Smooth muscle cell (in vitro differentiated cells): ENCODE measurements around the gene SLC34A2. TPM values are rescaled to one million over a fixed set of nuclear protein-coding genes. Genes with fewer than 3 reads are reported as not detected.

Experiments used
- DNase-seq: peaks from one replicate; lab custom pipeline; 2025; ENCODE audit not compliant: unreplicated experiment; lab: John Stamatoyannopoulos, UW
- H2AFZ ChIP-seq: fragments of 200-600 bp; sonication (generic); 2 replicates; pipeline ENCODE4 v1.6.0; 2016; ENCODE audit warnings: antibody characterized with exemption, low read depth, mild to moderate bottlenecking
- H3F3A ChIP-seq: fragments of 200-600 bp; sonication (generic); 2 replicates; pipeline ENCODE4 v1.6.0; 2017; ENCODE audit warnings: antibody characterized with exemption, low read depth
- H3K27ac ChIP-seq: fragments of 200-600 bp; sonication (generic); 2 replicates; pipeline ENCODE4 v1.5.1; 2016; ENCODE audit warnings: low read depth, mild to moderate bottlenecking
- H3K27me3 ChIP-seq: fragments of 200-600 bp; sonication (generic); 2 replicates; pipeline ENCODE4 v1.6.1; 2016; ENCODE audit warnings: low read depth, mild to moderate bottlenecking
- H3K36me3 ChIP-seq: fragments of 200-600 bp; sonication (generic); 2 replicates; pipeline ENCODE4 v1.5.1; 2016; ENCODE audit warnings: low read depth
- H3K4me1 ChIP-seq: fragments of 200-600 bp; sonication (generic); 2 replicates; pipeline ENCODE4 v1.5.1; 2016; ENCODE audit warnings: low read depth
- H3K4me2 ChIP-seq: fragments of 200-600 bp; sonication (generic); 2 replicates; pipeline ENCODE4 v1.6.0; 2016; ENCODE audit warnings: mild to moderate bottlenecking
- H3K4me3 ChIP-seq: fragments of 200-600 bp; sonication (generic); 2 replicates; pipeline ENCODE4 v1.5.1; 2016; ENCODE audit warnings: mild to moderate bottlenecking
- H3K79me2 ChIP-seq: fragments of 200-600 bp; sonication (generic); 2 replicates; pipeline ENCODE4 v1.6.0; 2016; ENCODE audit warnings: low read depth, mild to moderate bottlenecking
- H3K9ac ChIP-seq: fragments of 200-600 bp; sonication (generic); 2 replicates; pipeline ENCODE4 v1.6.0; 2016; ENCODE audit warnings: low read depth
- H3K9me3 ChIP-seq: fragments of 200-600 bp; sonication (generic); replicated peaks from 2 replicates; pipeline ENCODE4 v1.5.1; 2016; ENCODE audit warnings: low read depth
- H4K20me1 ChIP-seq: fragments of 200-600 bp; sonication (generic); 2 replicates; pipeline ENCODE4 v1.6.0; 2016; ENCODE audit warnings: low read depth
- CTCF ChIP-seq: fragments of 200-600 bp; sonication (generic); IDR thresholded peaks from 2 replicates; pipeline ENCODE4 v1.5.1; 2017; ENCODE audit warnings: borderline replicate concordance, mild to moderate bottlenecking, antibody characterized with exemption; ENCODE audit not compliant: insufficient read depth, poor library complexity, severe bottlenecking
- WGBS: methylation state at CpG from one replicate; pipeline ENCODE4 v1.1.7; 2016; ENCODE audit warnings: low lambda C conversion rate; 5-methylcytosine and 5-hydroxymethylcytosine counted together
- polyA plus RNA-seq: library from polyadenylated mRNA; unstranded; fragments of >200 nt; fragmentation: Nextera tagmentation; extraction: Ambion mirVana; gene quantifications from 2 replicates; pipeline ENCODE4 v1.2.1, GENCODE V29; 2016
- total RNA-seq: library from RNA; depleted of rRNA; stranded (reverse); fragments of >200 nt; gene quantifications from 2 replicates; pipeline ENCODE4 v1.2.3, GENCODE V29; 2014

Gene SLC34A2
- total and polyA plus RNA-seq, 2 experiments from 2014 or later: 0.49 TPM; not detected in 1

- peaks cover 11% of the 10 kb centered on the region for H3K27me3 ChIP-seq
- H3K4me1 ChIP-seq: peaks cover 7% of the 10 kb centered on the region
- no peaks in the 10 kb centered on the region for H3F3A ChIP-seq
- no peaks in the 10 kb centered on the region for H3K9me3 ChIP-seq
- H3K27ac ChIP-seq: no peak overlapping the region
- no peak for DNase-seq
- no peak overlapping the region for H3K4me3 ChIP-seq
- TF ChIP-seq CTCF: no peak
- no peak overlapping the region for H2AFZ ChIP-seq
- H3K4me2 ChIP-seq: no peak overlapping the region
- no peaks in the 10 kb centered on the region for H4K20me1 ChIP-seq
- H3K36me3 ChIP-seq: no peaks in the 10 kb centered on the region
- H3K79me2 ChIP-seq: no peaks in the 10 kb centered on the region
- WGBS: 90% methylated on average over 9 of the region's 9 CpGs
- no peak overlapping the region for H3K9ac ChIP-seq
Measured at GRCh38 chr4:25666031-25666630, 10.5 kb downstream of the SLC34A2 start.

GRCh38 chr4:25667931-25668557, 12.4 kb downstream of the SLC34A2 start:
- no peaks in the 10 kb centered on the region for H3F3A ChIP-seq
- no peak for DNase-seq
- H3K4me2 ChIP-seq: no peak overlapping the region
- H3K9me3 ChIP-seq: no peaks in the 10 kb centered on the region
- H3K27me3 ChIP-seq: peaks cover 12% of the 10 kb centered on the region
- no peaks in the 10 kb centered on the region for H4K20me1 ChIP-seq
- H3K9ac ChIP-seq: no peak overlapping the region
- WGBS: 77% methylated on average over 15 of the region's 15 CpGs
- H3K36me3 ChIP-seq: no peaks in the 10 kb centered on the region
- H3K27ac ChIP-seq: no peak overlapping the region
- no peak overlapping the region for H2AFZ ChIP-seq
- H3K79me2 ChIP-seq: no peaks in the 10 kb centered on the region
- no peak for TF ChIP-seq CTCF
- H3K4me1 ChIP-seq: peaks cover 7% of the 10 kb centered on the region
- H3K4me3 ChIP-seq: no peak overlapping the region

- Histone ChIP-seq H2AFZ (no peak overlapping the region), H3K27me3 (peaks cover 7% of the 10 kb centered on the region), H3K27ac (no peak overlapping the region), H4K20me1 (no peaks in the 10 kb centered on the region), H3K36me3 (no peaks in the 10 kb centered on the region), H3K4me2 (no peak overlapping the region), H3K4me3 (no peak overlapping the region), H3K9me3 (no peaks in the 10 kb centered on the region), H3K4me1 (no peaks in the 10 kb centered on the region), H3K9ac (no peak overlapping the region), H3K79me2 (no peaks in the 10 kb centered on the region), H3F3A (no peaks in the 10 kb centered on the region)
- TF ChIP-seq CTCF: no peak
- 96% methylated on average over 4 of the region's 4 CpGs for WGBS
- no peak for DNase-seq
Measured at GRCh38 chr4:25670991-25671390, 15.3 kb downstream of the SLC34A2 start.

- 89% methylated on average over 5 of the region's 5 CpGs for WGBS
Measured at GRCh38 chr4:25672756-25673155, 17.1 kb downstream of the SLC34A2 start.

More at GRCh38 chr4:25672756-25673155, 17.1 kb downstream of the SLC34A2 start:
- no peaks in the 10 kb centered on the region for H3K4me1 ChIP-seq
- H2AFZ ChIP-seq: no peak overlapping the region
- H3K4me2 ChIP-seq: no peak overlapping the region
- no peaks in the 10 kb centered on the region for H3K9me3 ChIP-seq
- no peak overlapping the region for H3K27ac ChIP-seq
- DNase-seq: no peak
- TF ChIP-seq CTCF: no peak
- no peak overlapping the region for H3K4me3 ChIP-seq
- H3K27me3 ChIP-seq: peaks cover 7% of the 10 kb centered on the region
- H3K9ac ChIP-seq: no peak overlapping the region
- no peaks in the 10 kb centered on the region for H3K36me3 ChIP-seq
- no peaks in the 10 kb centered on the region for H4K20me1 ChIP-seq
- no peaks in the 10 kb centered on the region for H3K79me2 ChIP-seq
- no peaks in the 10 kb centered on the region for H3F3A ChIP-seq
